HepG2 (cell line): ENCODE data around the gene METAP1D. TPM values are rescaled to one million over a fixed set of nuclear protein-coding genes. Genes with fewer than 3 reads are reported as not detected.
A peak's percentile ranks its signal among the peaks of the same experiment; 100 is the strongest.

Source experiments
- FOXO1 ChIP-seq: sonication (generic); formaldehyde crosslinking; IDR thresholded peaks from 2 replicates; pipeline ENCODE4 v1.4.0; 2020; ENCODE audit warnings: missing genetic modification reagents
- HOXA7 ChIP-seq: sonication (generic); formaldehyde crosslinking; IDR thresholded peaks from 2 replicates; pipeline ENCODE4 v1.8.1; 2022; ENCODE audit warnings: mild to moderate bottlenecking, missing genetic modification reagents, moderate library complexity
- KIAA2018 ChIP-seq: sonication (generic); formaldehyde crosslinking; IDR thresholded peaks from 2 replicates; pipeline ENCODE4 v1.5.0; 2020; ENCODE audit warnings: mild to moderate bottlenecking, missing genetic modification reagents, borderline replicate concordance
- NR1H2 ChIP-seq: sonication (generic); formaldehyde crosslinking; IDR thresholded peaks from 2 replicates; pipeline ENCODE4 v1.8.1; 2022; ENCODE audit warnings: low read depth, missing genetic modification reagents, borderline replicate concordance
- NR2C2 ChIP-seq: sonication (generic); formaldehyde crosslinking; IDR thresholded peaks from 2 replicates; pipeline ENCODE4 v1.4.0; 2020; ENCODE audit warnings: missing genetic modification reagents, mild to moderate bottlenecking, moderate library complexity, borderline replicate concordance
- PREB ChIP-seq: sonication (generic); formaldehyde crosslinking; IDR thresholded peaks from 2 replicates; pipeline ENCODE4 v1.4.0; 2020; ENCODE audit warnings: missing genetic modification reagents
- SP1 ChIP-seq, 2 experiments: fragments of 450-650 bp in 1 of 2; sonication (generic) in 1 of 2; formaldehyde crosslinking in 1 of 2; IDR thresholded peaks; 2 replicates each; pipeline versions ENCODE4 v1.4.0 to v1.6.1; 2016 to 2020; ENCODE audit warnings: missing genetic modification reagents in 1 of 2
- ZNF510 ChIP-seq: sonication (generic); formaldehyde crosslinking; IDR thresholded peaks from 2 replicates; pipeline ENCODE4 v1.4.0; 2020; ENCODE audit warnings: low read depth, mild to moderate bottlenecking, missing genetic modification reagents
- ZNF713 ChIP-seq: sonication (generic); formaldehyde crosslinking; IDR thresholded peaks from 2 replicates; pipeline ENCODE4 v1.4.0; 2020; ENCODE audit warnings: mild to moderate bottlenecking, missing genetic modification reagents
- ZNF83 ChIP-seq: sonication (generic); formaldehyde crosslinking; IDR thresholded peaks from 2 replicates; pipeline ENCODE4 v1.4.0; 2020; ENCODE audit warnings: missing genetic modification reagents, mild to moderate bottlenecking, borderline replicate concordance
- polyA plus RNA-seq, 8 experiments: library from polyadenylated mRNA; depleted of rRNA in 3 of 8; stranded (reverse) in 7 of 8; unstranded in 1 of 8; fragments of >200 nt; fragmentation: Illumina TruSeq in 4 of 8; extraction: Trizol in 4 of 8; gene quantifications; 2 replicates each; pipeline versions ENCODE4 v1.2.1 to v1.2.3, GENCODE V29; 2011 to 2016; ENCODE audit warnings: low read depth in 4 of 8, missing spikeins in 1 of 8, mixed read lengths in 1 of 8; ENCODE audit not compliant: insufficient read depth in 1 of 8
- total RNA-seq, 5 experiments: library from RNA; depleted of rRNA; stranded (reverse); fragments of >200 nt; fragmentation: Illumina TruSeq; extraction: Trizol; gene quantifications; 2 replicates each; pipeline ENCODE4 v1.2.3, GENCODE V29; 2016; ENCODE audit warnings: low read depth in 1 of 5
- TF ChIP-seq, protein P1 (sequence below): sonication (generic); formaldehyde crosslinking; IDR thresholded peaks from 2 replicates; pipeline ENCODE4 v1.8.1; 2022; ENCODE audit warnings: mild to moderate bottlenecking, missing genetic modification reagents
- TF ChIP-seq, protein P2 (sequence below): sonication (generic); formaldehyde crosslinking; IDR thresholded peaks from 2 replicates; pipeline ENCODE4 v1.5.1; 2020; ENCODE audit warnings: missing genetic modification reagents, mild to moderate bottlenecking, borderline replicate concordance
- TF ChIP-seq, protein P3 (sequence below): IDR thresholded peaks from 2 replicates; pipeline ENCODE4 v1.6.1; 2016; ENCODE audit warnings: mild to moderate bottlenecking

The METAP1D gene
- total and polyA plus RNA-seq, 2 of the 13 experiments (the other 11 are each of a cell fraction or from before 2014, with no cell fraction given), result 14.7 to 21.6 TPM

DNA sequence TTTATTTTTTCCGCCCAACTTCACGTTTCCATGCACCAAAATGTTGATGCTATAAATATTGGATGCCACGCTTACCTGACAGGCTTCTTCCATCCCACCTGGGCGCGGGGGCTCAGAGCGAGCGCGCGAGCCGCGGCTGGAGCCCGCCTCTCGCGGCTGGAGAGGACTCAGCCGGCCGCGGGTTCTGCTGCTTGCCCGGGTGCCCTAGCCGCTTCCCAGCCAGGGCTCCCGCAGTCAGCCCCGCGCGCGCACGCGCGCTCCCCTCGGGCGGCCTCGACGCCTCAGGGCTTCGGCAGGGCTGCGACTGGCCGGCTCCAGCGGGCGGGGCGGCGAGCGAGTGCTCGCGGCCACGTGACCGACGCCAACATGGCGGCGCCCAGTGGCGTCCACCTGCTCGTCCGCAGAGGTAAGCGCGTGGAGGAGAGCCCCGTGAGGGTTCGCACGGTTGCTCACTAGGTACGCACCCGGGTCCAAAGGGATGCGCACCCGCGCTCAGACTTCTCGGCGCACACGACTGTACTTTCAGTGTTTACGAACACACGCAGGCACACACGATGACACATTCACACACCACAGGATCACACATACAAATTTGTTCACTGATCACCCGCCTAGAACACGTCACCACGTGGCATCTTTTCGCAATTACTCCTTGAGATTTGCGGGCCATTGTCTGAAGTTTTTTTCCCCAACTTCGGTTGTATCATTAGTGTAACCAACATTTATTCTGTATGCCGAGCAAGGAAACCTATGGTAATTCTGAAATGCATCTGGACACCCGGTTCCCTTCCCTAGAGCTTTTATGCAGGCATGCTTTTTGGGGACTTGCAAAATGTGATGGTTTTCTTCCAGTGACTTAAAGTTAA is at the start of gene METAP1D (continued):
- TF ChIP-seq ZNF83 (CRISPR knock-in tag) (peak; percentile 77; the same call in 1 of the 2 replicates), ZNF713 (no peak), ZNF510 (peak; percentile 97), FOXO1 (CRISPR knock-in tag) (peak; percentile 84), NR2C2 (CRISPR knock-in tag) (peak; percentile 83), NR1H2 (CRISPR knock-in tag) (peak; percentile 84; the same call in 1 of the 2 replicates), HOXA7 (CRISPR knock-in tag) (peak; percentile 62; the same call in 1 of the 2 replicates), SP1 (IDR thresholded peaks at IDR 0.05) (no peak), SP1 (CRISPR knock-in tag; IDR thresholded peaks at IDR 0.05) (peak; percentile 47), PREB (CRISPR knock-in tag) (peak; percentile 90; the same call in 1 of the 2 replicates), KIAA2018 (CRISPR knock-in tag) (peak; percentile 67; the same call in 1 of the 2 replicates)
- TF ChIP-seq, protein P1, sequence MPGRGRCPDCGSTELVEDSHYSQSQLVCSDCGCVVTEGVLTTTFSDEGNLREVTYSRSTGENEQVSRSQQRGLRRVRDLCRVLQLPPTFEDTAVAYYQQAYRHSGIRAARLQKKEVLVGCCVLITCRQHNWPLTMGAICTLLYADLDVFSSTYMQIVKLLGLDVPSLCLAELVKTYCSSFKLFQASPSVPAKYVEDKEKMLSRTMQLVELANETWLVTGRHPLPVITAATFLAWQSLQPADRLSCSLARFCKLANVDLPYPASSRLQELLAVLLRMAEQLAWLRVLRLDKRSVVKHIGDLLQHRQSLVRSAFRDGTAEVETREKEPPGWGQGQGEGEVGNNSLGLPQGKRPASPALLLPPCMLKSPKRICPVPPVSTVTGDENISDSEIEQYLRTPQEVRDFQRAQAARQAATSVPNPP (CRISPR knock-in tag), result no peak; the same call in 1 of the 2 replicates
- TF ChIP-seq, protein P2, sequence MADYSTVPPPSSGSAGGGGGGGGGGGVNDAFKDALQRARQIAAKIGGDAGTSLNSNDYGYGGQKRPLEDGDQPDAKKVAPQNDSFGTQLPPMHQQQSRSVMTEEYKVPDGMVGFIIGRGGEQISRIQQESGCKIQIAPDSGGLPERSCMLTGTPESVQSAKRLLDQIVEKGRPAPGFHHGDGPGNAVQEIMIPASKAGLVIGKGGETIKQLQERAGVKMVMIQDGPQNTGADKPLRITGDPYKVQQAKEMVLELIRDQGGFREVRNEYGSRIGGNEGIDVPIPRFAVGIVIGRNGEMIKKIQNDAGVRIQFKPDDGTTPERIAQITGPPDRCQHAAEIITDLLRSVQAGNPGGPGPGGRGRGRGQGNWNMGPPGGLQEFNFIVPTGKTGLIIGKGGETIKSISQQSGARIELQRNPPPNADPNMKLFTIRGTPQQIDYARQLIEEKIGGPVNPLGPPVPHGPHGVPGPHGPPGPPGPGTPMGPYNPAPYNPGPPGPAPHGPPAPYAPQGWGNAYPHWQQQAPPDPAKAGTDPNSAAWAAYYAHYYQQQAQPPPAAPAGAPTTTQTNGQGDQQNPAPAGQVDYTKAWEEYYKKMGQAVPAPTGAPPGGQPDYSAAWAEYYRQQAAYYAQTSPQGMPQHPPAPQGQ (CRISPR knock-in tag), result no peak; the same call in 1 of the 2 replicates
- TF ChIP-seq, protein P3, sequence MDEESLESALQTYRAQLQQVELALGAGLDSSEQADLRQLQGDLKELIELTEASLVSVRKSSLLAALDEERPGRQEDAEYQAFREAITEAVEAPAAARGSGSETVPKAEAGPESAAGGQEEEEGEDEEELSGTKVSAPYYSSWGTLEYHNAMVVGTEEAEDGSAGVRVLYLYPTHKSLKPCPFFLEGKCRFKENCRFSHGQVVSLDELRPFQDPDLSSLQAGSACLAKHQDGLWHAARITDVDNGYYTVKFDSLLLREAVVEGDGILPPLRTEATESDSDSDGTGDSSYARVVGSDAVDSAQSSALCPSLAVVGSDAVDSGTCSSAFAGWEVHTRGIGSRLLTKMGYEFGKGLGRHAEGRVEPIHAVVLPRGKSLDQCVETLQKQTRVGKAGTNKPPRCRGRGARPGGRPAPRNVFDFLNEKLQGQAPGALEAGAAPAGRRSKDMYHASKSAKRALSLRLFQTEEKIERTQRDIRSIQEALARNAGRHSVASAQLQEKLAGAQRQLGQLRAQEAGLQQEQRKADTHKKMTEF, result peak; percentile 97
